Right kidney (tissue), 1 donor: Measurements from ENCODE around the gene TMEM14C.
A peak's percentile ranks its signal among the peaks of the same experiment; 100 is the strongest.
"Not testable (repeated sequence)": the region's sequence is repeated elsewhere in the genome, so short reads cannot be mapped to it uniquely, and the experiment has no call there.

Experiments used
- DNase-seq: peaks from one replicate; pipeline ENCODE4 v3.0.0-alpha.2; 2016

TMEM14C gene

DNA sequence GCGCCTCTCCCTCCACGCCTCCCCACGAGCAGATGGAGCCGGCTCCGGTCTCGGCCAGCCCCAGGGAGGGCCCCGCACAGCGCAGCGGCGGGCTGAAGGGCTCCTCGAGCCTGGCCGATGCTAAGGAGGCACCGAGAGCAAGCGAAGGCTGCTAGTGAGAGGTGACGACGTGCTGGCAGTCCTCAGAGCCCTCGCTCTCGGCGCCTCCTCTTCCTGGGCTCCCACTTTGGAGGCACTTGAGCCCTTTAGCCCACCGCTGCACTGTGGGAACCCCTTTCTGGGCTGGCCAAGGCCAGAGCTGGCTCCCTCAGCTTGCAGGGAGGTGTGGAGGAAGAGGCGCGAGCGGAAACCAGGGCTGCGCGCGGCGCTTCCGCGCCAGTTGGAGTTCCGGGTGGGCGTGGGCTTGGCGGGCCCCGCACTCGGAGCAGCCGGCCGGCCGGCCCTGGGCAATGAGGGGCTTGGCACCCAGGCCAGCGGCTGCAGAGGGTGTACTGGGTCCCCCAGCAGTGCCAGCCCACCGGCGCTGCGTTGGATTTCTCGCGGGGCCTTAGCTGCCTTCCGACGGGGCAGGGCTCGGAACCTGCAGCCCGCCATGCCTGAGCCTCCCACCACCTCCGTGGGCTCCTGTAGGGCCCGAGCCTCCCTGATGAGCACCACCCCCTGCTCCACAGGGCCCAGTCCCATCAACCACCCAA, 2.5 kb upstream of the TMEM14C start:
- DNase-seq, result peak; percentile 77

DNA sequence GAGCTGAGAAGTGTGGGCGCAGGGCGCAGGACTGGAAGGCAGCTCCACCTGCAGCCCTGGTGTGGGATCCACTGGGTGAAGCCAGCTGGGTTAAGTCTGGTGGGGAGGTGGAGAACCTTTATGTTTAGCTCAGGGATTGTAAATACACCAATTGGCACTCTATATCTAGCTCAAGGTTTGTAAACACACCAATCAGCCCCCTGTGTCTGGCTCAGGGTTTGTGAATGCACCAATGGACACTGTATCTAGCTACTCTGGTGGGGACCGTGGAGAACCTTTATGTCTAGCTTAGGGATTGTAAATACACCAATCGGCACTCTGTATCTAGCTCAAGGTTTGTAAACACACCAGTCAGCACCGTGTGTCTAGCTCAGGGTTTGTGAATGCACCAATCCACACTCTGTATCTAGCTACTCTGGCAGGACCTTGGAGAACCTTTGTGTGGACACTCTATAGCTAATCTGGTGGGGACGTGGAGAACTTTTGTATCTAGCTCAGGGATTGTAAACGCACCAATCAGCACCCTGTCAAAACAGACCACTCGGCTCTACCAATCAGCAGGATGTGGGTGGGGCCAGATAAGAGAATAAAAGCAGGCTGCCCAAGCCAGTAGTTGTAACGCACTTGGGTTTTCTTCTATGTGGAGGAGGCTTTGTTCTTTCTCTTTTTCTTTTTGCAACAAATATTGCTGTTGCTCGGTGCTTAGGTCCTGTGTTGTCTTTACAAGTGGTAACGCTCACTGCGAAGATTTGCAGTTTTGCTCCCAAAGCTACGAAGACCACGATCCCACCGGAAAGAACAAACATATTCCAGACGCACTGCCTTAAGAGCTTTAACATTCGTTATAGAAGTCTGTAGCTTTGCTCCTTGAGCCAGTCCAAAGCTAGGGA, 1.7 kb upstream of the TMEM14C start:
- DNase-seq, result not testable (repeated sequence)

- DNase-seq, result no peak
Measured at GRCh38 chr6:10721850-10722569, 860 bp upstream of the TMEM14C start.

- no peak for DNase-seq
Measured at GRCh38 chr6:10722570-10722819, 375 bp upstream of the TMEM14C start.

DNA sequence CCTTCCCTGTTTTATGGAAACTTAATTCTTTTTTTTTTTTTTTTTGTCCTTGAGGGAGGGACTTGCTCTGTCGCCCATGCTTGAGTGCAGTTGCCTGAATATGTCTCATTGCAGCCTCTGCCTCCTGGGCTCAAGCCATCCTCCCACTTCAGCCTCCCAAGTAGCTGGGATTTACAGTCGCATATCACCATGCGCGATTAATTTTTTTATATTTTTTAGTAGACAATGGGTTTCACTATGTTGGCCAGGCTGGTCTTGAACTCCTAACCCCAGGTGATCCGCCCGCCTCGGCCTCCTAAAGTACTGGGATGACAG, 654 bp downstream of the TMEM14C start:
- no peak for DNase-seq

GRCh38 chr6:10725044-10725443, 2.2 kb downstream of the TMEM14C start:
- no peak for DNase-seq

DNA sequence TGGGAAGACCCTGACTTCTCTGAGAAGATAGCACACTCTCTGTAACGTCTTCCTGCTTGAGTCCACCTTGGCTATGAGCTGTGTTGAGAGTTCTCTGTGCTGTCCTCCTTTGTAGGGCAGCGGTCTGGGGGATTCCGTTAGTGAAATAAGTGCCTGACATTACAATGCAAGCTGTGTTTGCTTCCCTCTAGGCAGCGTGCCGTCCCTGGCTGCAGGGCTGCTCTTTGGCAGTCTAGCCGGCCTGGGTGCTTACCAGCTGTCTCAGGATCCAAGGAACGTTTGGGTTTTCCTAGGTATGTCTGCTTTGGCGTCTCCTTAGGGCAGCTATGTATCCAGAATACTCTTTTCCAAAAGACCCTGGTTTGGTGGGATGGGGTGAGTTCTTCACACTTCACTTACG, 2.8 kb downstream of the TMEM14C start:
- no peak for DNase-seq

DNA sequence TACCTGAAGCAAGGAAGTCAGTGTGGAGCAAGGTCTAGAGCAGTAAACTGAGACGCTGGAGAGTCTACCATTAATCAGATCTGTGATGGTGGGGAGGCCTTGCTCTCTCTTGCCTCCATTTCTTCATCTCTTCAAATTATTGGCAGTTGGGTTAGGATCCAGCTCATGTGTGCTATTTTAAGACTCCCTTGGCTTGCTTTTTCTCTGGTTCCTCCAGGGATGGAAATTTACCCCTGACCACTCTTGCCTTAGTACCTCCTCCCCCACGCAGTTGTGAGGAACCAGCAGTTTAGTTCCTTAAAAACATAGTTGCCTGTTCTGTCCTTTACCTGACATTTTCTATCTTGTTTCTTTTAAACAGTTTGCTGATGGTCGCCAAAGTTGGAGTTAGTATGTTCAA, 7.4 kb downstream of the TMEM14C start:
- DNase-seq, result no peak

DNA sequence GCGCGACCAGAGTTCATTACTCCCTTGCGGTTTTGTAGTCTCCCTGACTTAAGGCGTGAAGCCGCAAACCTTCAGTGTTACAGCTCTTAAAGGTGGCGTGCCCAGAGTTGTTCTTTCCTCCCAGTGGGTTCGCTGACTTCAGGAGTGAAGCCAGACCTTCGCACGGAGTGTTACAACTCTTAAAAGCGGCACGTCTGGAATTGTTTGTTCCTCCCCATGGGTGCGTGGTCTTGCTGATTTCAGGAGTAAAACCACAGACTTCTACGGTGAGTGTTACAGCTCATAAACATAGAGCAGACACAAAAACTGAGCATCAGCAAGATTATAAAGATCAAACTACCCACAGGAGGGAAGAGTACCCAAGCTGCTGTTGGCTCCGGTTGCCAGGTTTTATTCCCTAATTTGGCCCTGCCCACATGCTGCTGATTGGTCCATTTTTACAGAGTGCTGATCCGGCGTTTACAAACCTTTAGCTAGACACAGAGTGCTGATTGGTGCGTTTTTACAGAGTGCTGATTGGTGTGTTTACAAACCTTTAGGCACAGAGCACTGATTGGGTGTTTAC, 10.4 kb downstream of the TMEM14C start:
- DNase-seq, result no peak

GRCh38 chr6:10733863-10734262, 11.0 kb downstream of the TMEM14C start:
- DNase-seq, result no peak

DNA sequence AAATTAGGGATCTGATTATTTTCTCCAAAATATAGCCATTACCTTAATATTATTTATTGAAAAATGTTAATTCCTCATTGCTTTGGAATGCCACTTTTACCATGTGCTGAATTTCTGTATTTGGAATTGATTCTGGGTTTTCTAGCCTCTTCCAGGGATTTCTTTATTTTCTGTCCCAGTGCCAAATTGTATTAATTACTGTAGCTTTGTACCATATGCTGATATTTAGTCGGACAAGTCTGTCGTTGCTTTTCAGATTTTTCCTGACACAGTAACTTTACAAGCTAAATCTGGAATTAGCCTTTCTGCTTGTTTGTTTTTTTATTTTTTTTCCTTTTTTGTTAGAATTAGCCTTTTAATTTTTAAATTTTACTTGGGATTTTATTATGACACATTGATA, 13.9 kb downstream of the TMEM14C start:
- no peak for DNase-seq

GRCh38 chr6:10740061-10740460, 17.2 kb downstream of the TMEM14C start:
- no peak for DNase-seq

GRCh38 chr6:10741643-10742042, 18.8 kb downstream of the TMEM14C start:
- DNase-seq, result not testable (repeated sequence)

GRCh38 chr6:10742251-10742650, 19.4 kb downstream of the TMEM14C start:
- no peak for DNase-seq

DNA sequence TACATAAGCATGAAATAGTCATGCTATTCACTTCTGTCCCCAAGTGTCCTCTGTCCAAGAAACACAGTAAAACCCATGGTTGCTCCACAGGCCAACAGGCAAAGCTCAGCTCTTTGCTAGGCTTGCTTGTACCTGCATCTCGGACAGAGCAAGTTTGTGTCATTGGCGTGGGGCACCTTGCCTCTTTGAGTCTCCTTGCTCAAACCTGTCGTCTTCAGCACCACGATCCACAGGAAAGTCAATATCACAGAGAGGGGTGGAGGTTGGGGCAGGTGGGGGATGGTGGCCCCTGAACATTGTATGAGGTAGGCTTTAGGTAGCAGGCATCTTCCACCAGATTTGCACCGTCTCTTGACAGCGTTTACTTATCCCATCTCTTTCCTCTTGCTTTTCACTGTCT, 20.6 kb downstream of the TMEM14C start:
- no peak for DNase-seq

DNA sequence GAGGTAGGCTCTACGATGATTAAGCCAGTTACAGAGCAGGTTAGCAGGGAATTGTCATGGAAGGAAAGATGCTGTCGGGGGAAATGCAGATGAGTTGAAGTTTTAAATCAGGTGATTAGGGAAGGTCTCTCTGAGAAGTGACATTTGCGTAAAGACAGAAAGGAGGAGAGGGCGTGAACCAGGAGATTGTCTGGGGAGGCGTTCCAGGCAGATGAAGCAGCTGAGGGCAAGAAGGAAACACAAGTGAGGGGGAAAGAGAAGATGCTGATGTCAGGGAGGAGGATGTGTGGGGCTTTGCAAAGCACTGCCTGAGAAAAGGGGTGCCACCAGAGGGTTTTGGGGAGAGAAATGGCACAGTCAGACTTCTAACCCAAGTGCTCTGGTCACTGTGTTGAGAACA, 22.2 kb downstream of the TMEM14C start:
- no peak for DNase-seq

DNA sequence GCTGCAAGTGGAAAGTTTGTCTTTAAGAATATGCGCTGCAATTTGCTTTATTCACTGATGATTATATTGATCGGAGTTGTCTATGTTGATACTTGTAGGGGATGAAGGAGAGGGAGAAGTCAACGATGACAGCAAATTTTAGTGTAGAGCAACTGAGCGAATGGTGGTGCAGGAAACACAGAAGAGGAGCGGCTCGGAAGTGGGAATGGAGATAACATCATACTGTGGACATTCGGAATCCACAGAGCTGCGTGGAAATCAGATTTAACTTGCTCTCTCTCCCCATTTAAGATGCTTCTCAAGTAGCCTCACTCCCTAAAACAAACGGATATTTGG, 24.0 kb downstream of the TMEM14C start:
- DNase-seq, result no peak

DNA sequence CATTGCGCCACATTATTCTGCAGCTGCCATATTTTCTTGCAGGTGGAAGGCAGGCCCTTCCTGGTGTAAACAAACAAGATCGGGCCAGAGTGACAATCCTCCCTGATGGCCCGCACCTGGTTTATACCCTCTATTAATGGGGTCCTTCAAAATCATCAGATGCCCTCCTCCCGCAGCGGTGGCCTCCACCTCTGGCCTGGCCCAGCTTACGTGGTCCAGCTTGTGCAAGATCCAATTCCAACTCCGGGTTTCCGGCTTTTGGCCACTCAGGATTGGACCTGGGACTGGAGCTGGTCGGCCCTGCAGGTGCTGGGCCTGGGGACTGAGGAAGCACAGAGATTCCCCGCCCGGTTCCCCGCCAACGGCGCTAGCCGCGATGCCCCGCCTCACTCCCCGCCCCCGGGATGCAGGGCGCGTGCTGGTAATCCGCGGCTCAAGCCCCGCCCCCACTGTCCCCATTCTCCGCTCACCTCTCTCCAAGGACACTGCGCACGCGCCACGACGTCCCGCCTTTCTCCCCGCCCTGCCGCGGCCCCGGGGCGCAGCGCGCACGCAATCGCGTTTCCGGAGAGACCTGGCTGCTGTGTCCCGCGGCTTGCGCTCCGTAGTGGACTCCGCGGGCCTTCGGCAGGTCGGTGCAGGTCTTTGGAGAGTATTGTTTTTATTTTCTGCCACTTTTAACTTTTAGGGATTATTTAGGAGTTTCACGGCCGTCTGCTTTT, 24.5 kb downstream of the TMEM14C start, which contains the start of gene TMEM14B:
Gene TMEM14B (plus strand): TSS at position 555 of the 722 bp plus-strand sequence. CDS start 1,441 bp downstream, outside the sequence.
- peak; percentile 93 for DNase-seq

- DNase-seq, result no peak
Measured at GRCh38 chr6:10749734-10750133, 26.9 kb downstream of the TMEM14C start.

- not testable (repeated sequence) for DNase-seq
Measured at GRCh38 chr6:10750568-10750967, 27.7 kb downstream of the TMEM14C start.

DNA sequence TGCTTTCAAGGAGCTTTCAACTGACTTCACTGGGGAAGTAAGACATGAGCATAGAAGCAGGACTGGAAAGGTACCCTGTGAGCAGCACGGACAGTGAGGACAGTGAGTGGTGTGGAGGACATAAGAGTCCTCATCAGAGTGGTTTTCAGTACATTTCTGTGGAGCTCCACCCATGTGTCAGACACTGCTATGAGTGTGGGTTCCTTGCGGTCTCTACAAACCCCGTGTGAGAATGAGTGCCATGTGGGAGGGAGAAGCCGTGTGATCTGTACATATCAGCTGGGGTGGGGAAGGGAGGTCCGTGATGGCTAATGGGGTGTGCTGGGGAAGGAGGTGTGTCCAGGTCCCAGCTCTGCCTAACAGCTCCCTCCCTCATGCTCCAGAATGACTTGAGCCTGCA, 28.9 kb downstream of the TMEM14C start:
- not testable (repeated sequence) for DNase-seq

GRCh38 chr6:10756085-10756484, 33.2 kb downstream of the TMEM14C start:
- DNase-seq, result no peak
